H1 (cell line): ENCODE results near the gene IST1. TPM values are rescaled to one million over a fixed set of nuclear protein-coding genes. Genes with fewer than 3 reads are reported as not detected.

Source experiments
- CBX5 ChIP-seq: fragments of 300-800, 300-1000 bp; sonication (generic); IDR thresholded peaks from 2 replicates; pipeline ENCODE4 v1.7.1; 2016; ENCODE audit warnings: antibody characterized with exemption, low read length, low read depth
- CHD2 ChIP-seq: IDR thresholded peaks from 2 replicates; pipeline ENCODE4 v1.6.1; 2012; ENCODE audit warnings: low read length, improper control_type of control experiment
- GTF2F1 ChIP-seq: IDR thresholded peaks from 2 replicates; pipeline ENCODE4 v1.6.1; 2012; ENCODE audit warnings: low read depth, low read length, improper control_type of control experiment, borderline replicate concordance
- KDM4A ChIP-seq: IDR thresholded peaks from one replicate; pipeline ENCODE4 v1.7.1; 2012; ENCODE audit warnings: low read depth, mild to moderate bottlenecking, moderate library complexity, low read length, inconsistent platforms; ENCODE audit not compliant: severe bottlenecking
- KDM5A ChIP-seq: fragments of 200-600 bp; IDR thresholded peaks from 2 replicates; pipeline ENCODE4 v1.7.1; 2012; ENCODE audit warnings: mild to moderate bottlenecking, low read length, inconsistent platforms, mixed read lengths
- SAP30 ChIP-seq: fragments of 300-600 bp; sonication (generic); IDR thresholded peaks from 2 replicates; pipeline ENCODE4 v1.7.1; 2012; ENCODE audit warnings: low read length, moderate library complexity, mild to moderate bottlenecking, inconsistent platforms; ENCODE audit not compliant: insufficient read depth, insufficient replicate concordance
- SP2 ChIP-seq: IDR thresholded peaks from 2 replicates; pipeline ENCODE4 v1.6.1; 2012; ENCODE audit warnings: mild to moderate bottlenecking, low read length, inconsistent platforms
- TCF12 ChIP-seq: IDR thresholded peaks from 2 replicates; pipeline ENCODE4 v1.6.1; 2011; ENCODE audit warnings: low read depth, mild to moderate bottlenecking, low read length
- TEAD4 ChIP-seq: IDR thresholded peaks from 2 replicates; pipeline ENCODE4 v1.6.1; 2012; ENCODE audit warnings: low read depth, low read length, inconsistent platforms, mixed read lengths
- polyA plus RNA-seq, 7 experiments: library from polyadenylated mRNA; depleted of rRNA in 3 of 7; stranded (reverse) in 5 of 7; unstranded in 2 of 7; fragments of >200 nt in 5 of 7; fragments of 200-250 nt in 2 of 7; gene quantifications; 1 replicate in 5 of 7; 2 replicates in 1 of 7; 4 replicates in 1 of 7; pipeline versions ENCODE4 v1.2.1 to v1.2.3, GENCODE V29; 2011 to 2013; ENCODE audit warnings: missing spikeins in 2 of 7, mixed read lengths in 2 of 7
- total RNA-seq: library from RNA; stranded (reverse); fragmentation: NEBNext Ultra II Directional; extraction: Animal tissue kit (Norgen Biotek cat#: 25700); gene quantifications from 2 replicates; pipeline ENCODE4 v1.2.1, GENCODE V29; 2021
- TF ChIP-seq, protein P1 (sequence below): fragments of 300-600 bp; sonication (generic); IDR thresholded peaks from 2 replicates; pipeline ENCODE4 v1.7.1; 2012; ENCODE audit warnings: low read length, moderate library complexity, mild to moderate bottlenecking, inconsistent platforms; ENCODE audit not compliant: insufficient replicate concordance

The IST1 gene
- total and polyA plus RNA-seq, 2 of the 8 experiments (the other 6 are each of a cell fraction or from before 2014, with no cell fraction given): 190 to 248 TPM

DNA sequence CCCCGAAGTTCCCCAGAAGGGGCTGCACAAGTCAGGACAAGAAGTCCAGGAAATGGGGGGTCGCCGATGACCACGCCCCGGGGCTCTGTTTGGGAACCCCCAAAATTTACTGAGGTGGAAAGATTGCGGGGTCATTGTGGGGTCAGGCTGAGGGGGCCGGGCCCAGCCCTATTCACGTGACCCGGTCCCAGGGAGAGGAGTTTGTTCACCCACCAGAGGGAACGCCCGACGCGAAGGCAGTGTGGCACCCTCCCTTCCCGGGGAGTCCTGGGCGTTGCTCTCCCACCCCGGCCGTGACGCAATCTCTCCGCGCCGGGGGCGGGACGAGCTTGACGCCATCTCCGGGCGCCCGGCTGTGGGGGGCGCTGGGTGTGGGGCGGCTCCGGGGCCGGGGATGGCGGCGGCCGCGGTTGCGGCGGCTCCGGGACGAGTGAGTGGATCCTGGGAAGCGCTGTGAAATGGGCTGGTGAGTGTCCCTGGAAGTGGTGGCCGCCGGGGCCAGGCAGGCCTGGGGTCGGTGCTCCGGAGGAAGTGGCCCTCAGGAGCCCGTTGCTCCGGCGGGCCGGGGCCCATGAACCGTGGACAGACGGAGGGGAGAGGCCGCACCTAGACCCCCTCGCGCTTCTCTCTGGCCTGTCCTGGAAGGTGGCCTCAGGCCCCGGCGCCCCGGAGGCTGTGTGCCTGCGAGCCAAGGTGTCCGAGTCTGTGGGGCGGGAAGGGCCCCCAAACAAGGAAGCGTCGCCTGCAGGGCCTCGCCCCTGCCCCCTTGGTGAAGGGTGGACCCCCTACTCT lies 49.5 kb upstream of the IST1 start, which contains the start of gene ATXN1L (continued):
- TF ChIP-seq, protein P1, sequence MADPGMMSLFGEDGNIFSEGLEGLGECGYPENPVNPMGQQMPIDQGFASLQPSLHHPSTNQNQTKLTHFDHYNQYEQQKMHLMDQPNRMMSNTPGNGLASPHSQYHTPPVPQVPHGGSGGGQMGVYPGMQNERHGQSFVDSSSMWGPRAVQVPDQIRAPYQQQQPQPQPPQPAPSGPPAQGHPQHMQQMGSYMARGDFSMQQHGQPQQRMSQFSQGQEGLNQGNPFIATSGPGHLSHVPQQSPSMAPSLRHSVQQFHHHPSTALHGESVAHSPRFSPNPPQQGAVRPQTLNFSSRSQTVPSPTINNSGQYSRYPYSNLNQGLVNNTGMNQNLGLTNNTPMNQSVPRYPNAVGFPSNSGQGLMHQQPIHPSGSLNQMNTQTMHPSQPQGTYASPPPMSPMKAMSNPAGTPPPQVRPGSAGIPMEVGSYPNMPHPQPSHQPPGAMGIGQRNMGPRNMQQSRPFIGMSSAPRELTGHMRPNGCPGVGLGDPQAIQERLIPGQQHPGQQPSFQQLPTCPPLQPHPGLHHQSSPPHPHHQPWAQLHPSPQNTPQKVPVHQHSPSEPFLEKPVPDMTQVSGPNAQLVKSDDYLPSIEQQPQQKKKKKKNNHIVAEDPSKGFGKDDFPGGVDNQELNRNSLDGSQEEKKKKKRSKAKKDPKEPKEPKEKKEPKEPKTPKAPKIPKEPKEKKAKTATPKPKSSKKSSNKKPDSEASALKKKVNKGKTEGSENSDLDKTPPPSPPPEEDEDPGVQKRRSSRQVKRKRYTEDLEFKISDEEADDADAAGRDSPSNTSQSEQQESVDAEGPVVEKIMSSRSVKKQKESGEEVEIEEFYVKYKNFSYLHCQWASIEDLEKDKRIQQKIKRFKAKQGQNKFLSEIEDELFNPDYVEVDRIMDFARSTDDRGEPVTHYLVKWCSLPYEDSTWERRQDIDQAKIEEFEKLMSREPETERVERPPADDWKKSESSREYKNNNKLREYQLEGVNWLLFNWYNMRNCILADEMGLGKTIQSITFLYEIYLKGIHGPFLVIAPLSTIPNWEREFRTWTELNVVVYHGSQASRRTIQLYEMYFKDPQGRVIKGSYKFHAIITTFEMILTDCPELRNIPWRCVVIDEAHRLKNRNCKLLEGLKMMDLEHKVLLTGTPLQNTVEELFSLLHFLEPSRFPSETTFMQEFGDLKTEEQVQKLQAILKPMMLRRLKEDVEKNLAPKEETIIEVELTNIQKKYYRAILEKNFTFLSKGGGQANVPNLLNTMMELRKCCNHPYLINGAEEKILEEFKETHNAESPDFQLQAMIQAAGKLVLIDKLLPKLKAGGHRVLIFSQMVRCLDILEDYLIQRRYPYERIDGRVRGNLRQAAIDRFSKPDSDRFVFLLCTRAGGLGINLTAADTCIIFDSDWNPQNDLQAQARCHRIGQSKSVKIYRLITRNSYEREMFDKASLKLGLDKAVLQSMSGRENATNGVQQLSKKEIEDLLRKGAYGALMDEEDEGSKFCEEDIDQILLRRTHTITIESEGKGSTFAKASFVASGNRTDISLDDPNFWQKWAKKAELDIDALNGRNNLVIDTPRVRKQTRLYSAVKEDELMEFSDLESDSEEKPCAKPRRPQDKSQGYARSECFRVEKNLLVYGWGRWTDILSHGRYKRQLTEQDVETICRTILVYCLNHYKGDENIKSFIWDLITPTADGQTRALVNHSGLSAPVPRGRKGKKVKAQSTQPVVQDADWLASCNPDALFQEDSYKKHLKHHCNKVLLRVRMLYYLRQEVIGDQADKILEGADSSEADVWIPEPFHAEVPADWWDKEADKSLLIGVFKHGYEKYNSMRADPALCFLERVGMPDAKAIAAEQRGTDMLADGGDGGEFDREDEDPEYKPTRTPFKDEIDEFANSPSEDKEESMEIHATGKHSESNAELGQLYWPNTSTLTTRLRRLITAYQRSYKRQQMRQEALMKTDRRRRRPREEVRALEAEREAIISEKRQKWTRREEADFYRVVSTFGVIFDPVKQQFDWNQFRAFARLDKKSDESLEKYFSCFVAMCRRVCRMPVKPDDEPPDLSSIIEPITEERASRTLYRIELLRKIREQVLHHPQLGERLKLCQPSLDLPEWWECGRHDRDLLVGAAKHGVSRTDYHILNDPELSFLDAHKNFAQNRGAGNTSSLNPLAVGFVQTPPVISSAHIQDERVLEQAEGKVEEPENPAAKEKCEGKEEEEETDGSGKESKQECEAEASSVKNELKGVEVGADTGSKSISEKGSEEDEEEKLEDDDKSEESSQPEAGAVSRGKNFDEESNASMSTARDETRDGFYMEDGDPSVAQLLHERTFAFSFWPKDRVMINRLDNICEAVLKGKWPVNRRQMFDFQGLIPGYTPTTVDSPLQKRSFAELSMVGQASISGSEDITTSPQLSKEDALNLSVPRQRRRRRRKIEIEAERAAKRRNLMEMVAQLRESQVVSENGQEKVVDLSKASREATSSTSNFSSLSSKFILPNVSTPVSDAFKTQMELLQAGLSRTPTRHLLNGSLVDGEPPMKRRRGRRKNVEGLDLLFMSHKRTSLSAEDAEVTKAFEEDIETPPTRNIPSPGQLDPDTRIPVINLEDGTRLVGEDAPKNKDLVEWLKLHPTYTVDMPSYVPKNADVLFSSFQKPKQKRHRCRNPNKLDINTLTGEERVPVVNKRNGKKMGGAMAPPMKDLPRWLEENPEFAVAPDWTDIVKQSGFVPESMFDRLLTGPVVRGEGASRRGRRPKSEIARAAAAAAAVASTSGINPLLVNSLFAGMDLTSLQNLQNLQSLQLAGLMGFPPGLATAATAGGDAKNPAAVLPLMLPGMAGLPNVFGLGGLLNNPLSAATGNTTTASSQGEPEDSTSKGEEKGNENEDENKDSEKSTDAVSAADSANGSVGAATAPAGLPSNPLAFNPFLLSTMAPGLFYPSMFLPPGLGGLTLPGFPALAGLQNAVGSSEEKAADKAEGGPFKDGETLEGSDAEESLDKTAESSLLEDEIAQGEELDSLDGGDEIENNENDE: no peak
- TF ChIP-seq SP2 (no peak), SAP30 (no peak), CBX5 (no peak), TCF12 (no peak), KDM5A (peak; percentile 82), GTF2F1 (no peak), KDM4A (peak; percentile 100), CHD2 (no peak), TEAD4 (no peak)
